CD4-positive, alpha-beta memory T cell (primary cell): ENCODE results near the gene MAPK8IP2. TPM values are rescaled to one million over a fixed set of nuclear protein-coding genes. Genes with fewer than 3 reads are reported as not detected.

ENCODE experiments used
- CTCF ChIA-PET: fragments of 350-600 bp; sonication (Branson Sonifier 250); formaldehyde crosslinking; loops from one replicate; lab custom pipeline; 2021; ENCODE audit warnings: inconsistent platforms; ENCODE audit not compliant: partially characterized antibody; lab: Charles Lee
- POLR2A ChIA-PET: fragments of 350-600 bp; sonication (Branson Sonifier 250); formaldehyde crosslinking; loops from one replicate; lab custom pipeline; 2021; ENCODE audit not compliant: partially characterized antibody; lab: Charles Lee
- DNase-seq, 5 donors: peaks; one replicate each; pipeline versions ENCODE4 v3.0.0 to v3.0.0-alpha.2; 2020 to 2022; ENCODE audit warnings: mixed read lengths in 1 of 5
- H3K27ac ChIP-seq: one replicate; pipeline ENCODE4 v1.7.0; 2013; ENCODE audit warnings: low read depth, low read length
- H3K27me3 ChIP-seq: 2 replicates; pipeline ENCODE4 v1.7.0; 2013; ENCODE audit warnings: mild to moderate bottlenecking, low read length, moderate library complexity; ENCODE audit not compliant: insufficient read depth
- H3K36me3 ChIP-seq: 2 replicates; pipeline ENCODE4 v1.7.0; 2013; ENCODE audit warnings: mild to moderate bottlenecking, low read length, moderate library complexity; ENCODE audit not compliant: insufficient read depth
- H3K4me1 ChIP-seq: 2 replicates; pipeline ENCODE4 v1.7.0; 2013; ENCODE audit warnings: mild to moderate bottlenecking, low read length, moderate library complexity; ENCODE audit not compliant: insufficient read depth
- H3K4me3 ChIP-seq, 2 donors: one replicate each; pipeline ENCODE4 v1.7.0; 2013; ENCODE audit warnings: low read length in 2 of 2, mild to moderate bottlenecking in 1 of 2
- H3K9me3 ChIP-seq, 2 donors: one replicate each; pipeline ENCODE4 v1.7.0; 2013; ENCODE audit warnings: low read length in 2 of 2, control low read depth in 1 of 2; ENCODE audit not compliant: control insufficient read depth in 1 of 2
- H3K27ac Mint-ChIP-seq, 7 donors: one replicate each; pipeline ENCODE4 v1.8.0; 2020 to 2021; ENCODE audit warnings: mixed read lengths in 7 of 7, mild to moderate bottlenecking in 6 of 7, inconsistent platforms in 3 of 7, moderate library complexity in 3 of 7
- H3K27me3 Mint-ChIP-seq, 2 donors: one replicate each; pipeline ENCODE4 v1.8.0; 2020 to 2021; ENCODE audit warnings: mixed read lengths in 2 of 2
- H3K36me3 Mint-ChIP-seq, 2 donors: one replicate each; pipeline ENCODE4 v1.8.0; 2020 to 2021; ENCODE audit warnings: mixed read lengths in 2 of 2, inconsistent platforms in 1 of 2, mild to moderate bottlenecking in 1 of 2
- H3K4me1 Mint-ChIP-seq, 4 donors: one replicate each; pipeline ENCODE4 v1.8.0; 2020 to 2021; ENCODE audit warnings: mixed read lengths in 4 of 4, mild to moderate bottlenecking in 1 of 4
- H3K4me3 Mint-ChIP-seq, 8 donors: one replicate each; pipeline ENCODE4 v1.8.0; 2020 to 2021; ENCODE audit warnings: mixed read lengths in 8 of 8, mild to moderate bottlenecking in 7 of 8, moderate library complexity in 6 of 8, inconsistent platforms in 3 of 8
- H3K9me3 Mint-ChIP-seq, 8 donors: one replicate each; pipeline ENCODE4 v1.8.0; 2020 to 2021; ENCODE audit warnings: mixed read lengths in 8 of 8, mild to moderate bottlenecking in 5 of 8, inconsistent platforms in 3 of 8, moderate library complexity in 1 of 8
- intact Hi-C: fragments of 100-400 bp; cut with micrococcal nuclease; formaldehyde crosslinking; loops from one replicate; pipeline ENCODE4 v1.15.1; 2023
- polyA plus RNA-seq, 2 donors: library from polyadenylated mRNA; unstranded; fragments of 300-500 nt; fragmentation: Illumina TruSeq; gene quantifications; one replicate each; pipeline ENCODE4 v1.2.3, GENCODE V29; 2021
- total RNA-seq, 2 experiments: library from RNA; stranded (reverse); gene quantifications; one replicate each; pipeline ENCODE4 v1.2.3, GENCODE V29; 2021

Gene MAPK8IP2
- total and polyA plus RNA-seq, 4 experiments from 2014 or later: 0.22 to 0.49 TPM; not detected in 2

DNA sequence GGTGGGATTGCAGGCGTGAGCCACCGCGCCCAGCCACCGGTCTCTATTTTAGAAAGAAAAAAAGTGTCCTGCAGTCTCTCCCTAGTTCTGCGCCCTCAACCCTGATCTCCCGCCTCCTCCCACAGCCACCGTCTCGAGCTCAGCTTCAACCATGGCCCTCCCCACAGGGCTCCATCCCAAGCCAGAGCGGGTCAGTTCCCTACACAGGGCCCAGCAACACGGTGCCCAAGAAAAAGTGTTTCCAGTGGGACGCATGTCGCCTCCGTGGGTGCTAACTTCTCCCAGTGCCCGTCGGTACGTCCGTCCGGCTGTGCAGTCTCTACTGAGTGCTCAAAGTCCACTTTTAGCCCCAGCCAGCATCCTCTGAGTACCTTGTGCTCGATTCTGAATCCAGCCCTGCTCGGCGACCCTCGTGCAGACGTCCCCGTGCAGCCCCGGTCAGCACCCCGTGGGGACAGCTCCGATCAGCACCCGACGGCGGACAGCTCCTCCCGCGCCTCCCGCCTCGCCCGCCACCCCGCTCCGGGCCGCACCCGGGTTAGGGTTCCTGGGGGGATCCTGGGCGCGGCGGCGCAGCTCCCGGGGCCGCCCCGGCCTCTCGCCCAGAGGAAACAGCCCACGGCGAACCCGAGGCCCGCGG, 657 bp upstream of the MAPK8IP2 start:
- H3K4me1 Mint-ChIP-seq: peaks cover 8 to 14% (median 11%) of the 10 kb centered on the region in 4 donors
- peaks cover 0 to 7% (median 0%) of the 10 kb centered on the region in 8 donors for H3K9me3 Mint-ChIP-seq
- H3K9me3 ChIP-seq: no peaks in the 10 kb centered on the region
- peaks cover 7% of the 10 kb centered on the region for H3K27me3 ChIP-seq
- peak; percentile 62 to 71 (median 64) for DNase-seq
- intact Hi-C loops: no loop called here
- H3K4me3 ChIP-seq: no peak overlapping the region
- no peaks in the 10 kb centered on the region for H3K36me3 ChIP-seq
- H3K27ac ChIP-seq: no peak overlapping the region
- CTCF ChIA-PET: no interaction called here
- peaks cover 1 to 14% of the 10 kb centered on the region in 2 donors for H3K36me3 Mint-ChIP-seq
- peak overlapping the region; percentile 25 to 82 (median 63) for H3K4me3 Mint-ChIP-seq
- peaks cover 21 to 25% of the 10 kb centered on the region in 2 donors for H3K27me3 Mint-ChIP-seq
- H3K4me1 ChIP-seq: no peaks in the 10 kb centered on the region
- POLR2A ChIA-PET: interaction anchor here (0.7 to 1.4 kb wide), 3 partner anchors 21 to 74 kb away, joined by 3 to 6 read pairs (median 4); partner anchors contain the start of gene SCO2
- H3K27ac Mint-ChIP-seq: peak overlapping the region in 2 of 7 donors; percentile 6 to 46

DNA sequence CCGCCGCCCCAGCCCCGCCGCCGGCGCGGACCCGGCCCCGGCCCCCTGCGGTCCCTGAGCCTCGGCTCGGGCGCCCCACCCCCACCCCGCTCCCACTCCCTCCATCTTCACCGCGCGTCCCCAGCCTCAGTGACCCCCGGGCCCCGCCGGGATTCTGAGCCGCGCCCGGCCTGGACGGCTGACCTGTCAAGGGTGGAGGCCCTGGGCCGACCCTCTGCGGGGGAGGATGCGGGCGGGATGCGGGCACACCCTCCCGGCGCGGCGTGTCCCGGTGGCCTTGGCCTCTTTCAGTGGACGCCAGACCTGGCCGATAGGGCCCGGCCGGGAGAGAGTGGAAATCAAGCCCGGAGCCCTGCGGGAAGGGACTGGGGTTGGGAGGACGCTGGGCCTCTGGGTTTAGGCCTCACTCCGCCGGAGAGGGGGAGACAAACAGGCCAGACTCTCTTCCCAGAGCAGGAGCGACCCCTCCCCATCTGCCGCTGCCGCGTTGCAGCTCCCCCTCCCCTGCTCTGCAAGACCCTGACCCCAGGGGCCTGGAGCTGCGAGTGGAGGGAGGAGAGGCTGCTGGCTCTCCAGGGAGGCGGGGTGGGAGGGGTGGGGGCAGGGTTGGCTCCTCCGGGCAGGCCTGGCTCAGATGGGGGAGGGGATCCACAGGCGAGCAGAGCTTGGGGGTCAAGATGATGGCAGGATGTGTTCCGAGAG, 525 bp downstream of the MAPK8IP2 start:
- DNase-seq: no peak
- Histone ChIP-seq H3K4me3 (no peak overlapping the region), H3K4me1 (no peaks in the 10 kb centered on the region), H3K27me3 (peaks cover 7% of the 10 kb centered on the region), H3K9me3 (no peaks in the 10 kb centered on the region), H3K27ac (no peak overlapping the region), H3K36me3 (no peaks in the 10 kb centered on the region)
- H3K36me3 Mint-ChIP-seq: peaks cover 1 to 14% of the 10 kb centered on the region in 2 donors
- H3K4me1 Mint-ChIP-seq: peaks cover 8 to 14% (median 11%) of the 10 kb centered on the region in 4 donors
- H3K27me3 Mint-ChIP-seq: peaks cover 22 to 27% of the 10 kb centered on the region in 2 donors
- peak overlapping the region in 1 of 7 donors; percentile 17 for H3K27ac Mint-ChIP-seq
- ChIA-PET CTCF (no interaction called here), POLR2A (interaction anchor here (1.3 kb wide), 1 partner anchor 20 kb away, joined by 3 read pairs; no protein-coding TSS in a partner anchor)
- peaks cover 0 to 7% (median 0%) of the 10 kb centered on the region in 8 donors for H3K9me3 Mint-ChIP-seq
- peak overlapping the region in 6 of 8 donors; percentile 71 to 88 (median 80) for H3K4me3 Mint-ChIP-seq
- intact Hi-C loops: no loop called here

DNA sequence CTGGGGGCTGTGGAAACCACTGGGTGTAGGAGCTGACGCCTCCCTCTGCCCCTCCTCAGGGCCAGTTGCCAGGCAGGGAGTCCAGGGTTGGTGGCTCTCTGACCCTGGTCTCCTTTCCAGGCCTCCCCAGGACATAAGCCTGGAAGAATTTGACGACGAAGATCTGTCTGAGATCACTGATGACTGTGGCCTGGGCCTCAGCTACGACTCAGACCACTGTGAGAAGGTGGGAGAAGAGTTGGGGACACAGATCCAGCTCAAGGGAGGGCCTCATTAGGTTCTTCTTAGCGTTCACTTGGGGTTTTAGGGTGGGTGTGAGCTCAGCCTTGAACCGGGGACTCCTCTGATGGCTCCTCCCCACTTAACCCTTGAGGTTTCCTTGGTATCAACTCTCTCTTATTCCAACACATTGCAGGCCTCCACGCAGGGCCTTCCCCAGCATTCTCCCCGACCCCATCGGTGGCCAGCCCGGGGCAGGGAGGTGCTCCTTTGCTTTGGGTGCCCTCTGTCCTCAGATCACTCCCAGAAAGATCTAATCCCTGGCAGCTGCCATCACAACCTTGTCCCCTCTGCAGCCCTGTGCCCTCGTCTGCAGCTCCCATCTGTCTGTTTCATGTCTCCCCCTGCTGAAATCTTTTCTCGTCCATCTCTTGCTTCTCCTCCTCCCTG, 1.2 kb downstream of the MAPK8IP2 start:
- Mint-ChIP-seq H3K4me3 (peak overlapping the region; percentile 71 to 88 (median 79)), H3K36me3 (peaks cover 1 to 8% of the 10 kb centered on the region in 2 donors), H3K27ac (peak overlapping the region in 3 of 7 donors; percentile 17 to 43 (median 22)), H3K4me1 (peaks cover 8 to 14% (median 11%) of the 10 kb centered on the region in 4 donors), H3K9me3 (peaks cover 0 to 7% (median 0%) of the 10 kb centered on the region in 8 donors), H3K27me3 (peaks cover 26 to 29% of the 10 kb centered on the region in 2 donors)
- Histone ChIP-seq H3K36me3 (no peaks in the 10 kb centered on the region), H3K27ac (no peak overlapping the region), H3K4me3 (no peak overlapping the region), H3K9me3 (no peaks in the 10 kb centered on the region), H3K27me3 (peaks cover 7% of the 10 kb centered on the region), H3K4me1 (no peaks in the 10 kb centered on the region)
- ChIA-PET POLR2A (interaction anchor here (1.3 kb wide), 1 partner anchor 20 kb away, joined by 3 read pairs; no protein-coding TSS in a partner anchor), CTCF (no interaction called here)
- intact Hi-C loops: no loop called here
- DNase-seq: no peak

- POLR2A ChIA-PET: interaction anchor here (1.3 kb wide), 1 partner anchor 19 kb away, joined by 3 read pairs; no protein-coding TSS in a partner anchor
- no peaks in the 10 kb centered on the region for H3K4me1 ChIP-seq
- no peak overlapping the region for H3K27ac ChIP-seq
- intact Hi-C loops: no loop called here
- no peaks in the 10 kb centered on the region for H3K9me3 ChIP-seq
- H3K4me1 Mint-ChIP-seq: peaks cover 8 to 14% (median 11%) of the 10 kb centered on the region in 4 donors
- peaks cover 30 to 34% of the 10 kb centered on the region in 2 donors for H3K27me3 Mint-ChIP-seq
- peaks cover 0 to 7% (median 0%) of the 10 kb centered on the region in 8 donors for H3K9me3 Mint-ChIP-seq
- no peaks in the 10 kb centered on the region for H3K36me3 ChIP-seq
- CTCF ChIA-PET: no interaction called here
- no peak for DNase-seq
- peaks cover 7% of the 10 kb centered on the region for H3K27me3 ChIP-seq
- H3K4me3 ChIP-seq: no peak overlapping the region
- H3K4me3 Mint-ChIP-seq: peak overlapping the region; percentile 40 to 88 (median 79)
- peak overlapping the region in 2 of 7 donors; percentile 17 to 44 for H3K27ac Mint-ChIP-seq
- peaks cover 1 to 3% of the 10 kb centered on the region in 2 donors for H3K36me3 Mint-ChIP-seq
Measured at GRCh38 chr22:50602338-50602700, 1.7 kb downstream of the MAPK8IP2 start.

DNA sequence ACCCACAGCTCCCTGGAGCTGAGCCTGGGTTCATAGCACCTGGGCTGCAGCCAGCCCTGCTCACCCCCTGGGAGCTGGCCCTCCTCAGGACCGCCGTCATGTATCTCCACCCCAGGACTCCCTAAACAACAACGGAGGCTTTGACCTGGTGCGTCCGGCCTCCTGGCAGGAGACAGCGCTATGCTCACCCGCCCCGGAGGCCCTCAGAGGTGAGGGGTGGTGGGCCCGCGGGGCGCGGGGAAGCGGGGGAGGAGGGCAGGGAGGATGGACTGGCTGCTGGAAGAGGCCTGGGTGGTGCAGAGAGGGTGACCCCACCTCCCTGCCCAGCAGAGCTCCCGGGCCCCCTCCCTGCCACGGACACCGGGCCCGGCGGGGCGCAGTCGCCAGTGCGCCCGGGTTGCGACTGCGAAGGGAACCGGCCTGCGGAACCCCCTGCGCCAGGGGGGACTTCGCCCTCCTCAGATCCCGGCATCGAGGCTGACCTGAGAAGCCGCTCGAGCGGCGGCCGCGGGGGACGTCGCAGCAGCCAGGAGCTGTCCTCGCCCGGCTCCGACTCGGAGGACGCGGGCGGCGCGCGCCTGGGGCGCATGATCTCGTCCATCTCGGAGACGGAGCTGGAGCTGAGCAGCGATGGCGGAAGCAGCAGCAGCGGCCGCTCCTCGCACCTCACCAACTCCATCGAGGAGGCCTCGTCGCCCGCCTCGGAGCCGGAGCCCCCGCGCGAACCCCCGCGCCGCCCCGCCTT, 3.1 kb downstream of the MAPK8IP2 start:
- Mint-ChIP-seq H3K4me1 (peaks cover 8 to 14% (median 11%) of the 10 kb centered on the region in 4 donors), H3K27me3 (peaks cover 35 to 37% of the 10 kb centered on the region in 2 donors), H3K4me3 (peak overlapping the region in 1 of 8 donors; percentile 9), H3K36me3 (peaks cover 0 to 1% of the 10 kb centered on the region in 2 donors), H3K27ac (no peak overlapping the region), H3K9me3 (peaks cover 0 to 7% (median 0%) of the 10 kb centered on the region in 8 donors)
- Histone ChIP-seq H3K9me3 (no peaks in the 10 kb centered on the region), H3K27ac (no peak overlapping the region), H3K27me3 (peaks cover 7% of the 10 kb centered on the region), H3K4me1 (no peaks in the 10 kb centered on the region), H3K36me3 (no peaks in the 10 kb centered on the region), H3K4me3 (no peak overlapping the region)
- DNase-seq: no peak
- intact Hi-C loops: no loop called here
- CTCF ChIA-PET: no interaction called here
- POLR2A ChIA-PET: no interaction called here

DNA sequence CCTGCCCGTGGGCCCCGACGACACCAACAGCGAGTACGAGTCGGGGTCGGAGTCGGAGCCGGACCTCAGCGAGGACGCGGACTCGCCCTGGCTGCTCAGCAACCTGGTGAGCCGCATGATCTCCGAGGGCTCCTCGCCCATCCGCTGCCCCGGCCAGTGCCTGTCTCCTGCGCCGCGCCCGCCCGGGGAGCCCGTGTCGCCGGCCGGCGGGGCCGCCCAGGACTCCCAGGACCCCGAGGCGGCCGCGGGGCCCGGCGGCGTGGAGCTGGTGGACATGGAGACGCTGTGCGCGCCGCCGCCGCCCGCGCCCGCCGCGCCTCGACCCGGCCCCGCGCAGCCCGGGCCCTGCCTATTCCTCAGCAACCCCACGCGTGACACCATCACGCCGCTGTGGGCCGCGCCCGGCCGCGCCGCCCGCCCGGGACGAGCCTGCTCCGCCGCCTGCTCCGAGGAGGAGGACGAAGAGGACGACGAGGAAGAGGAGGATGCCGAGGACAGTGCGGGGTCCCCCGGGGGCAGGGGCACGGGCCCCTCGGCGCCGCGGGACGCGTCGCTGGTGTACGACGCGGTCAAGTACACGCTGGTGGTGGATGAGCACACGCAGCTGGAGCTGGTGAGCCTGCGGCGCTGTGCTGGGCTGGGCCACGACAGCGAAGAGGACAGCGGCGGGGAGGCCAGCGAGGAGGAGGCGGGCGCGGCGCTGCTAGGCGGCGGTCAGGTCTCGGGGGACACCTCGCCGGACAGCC, 3.8 kb downstream of the MAPK8IP2 start:
- Mint-ChIP-seq H3K4me3 (no peak overlapping the region), H3K27me3 (peaks cover 33 to 42% of the 10 kb centered on the region in 2 donors), H3K27ac (no peak overlapping the region), H3K9me3 (peaks cover 0 to 7% (median 0%) of the 10 kb centered on the region in 8 donors), H3K36me3 (peaks cover 0 to 1% of the 10 kb centered on the region in 2 donors), H3K4me1 (peaks cover 8 to 14% (median 11%) of the 10 kb centered on the region in 4 donors)
- intact Hi-C loops: no loop called here
- no peaks in the 10 kb centered on the region for H3K36me3 ChIP-seq
- no peak overlapping the region for H3K27ac ChIP-seq
- POLR2A ChIA-PET: no interaction called here
- H3K27me3 ChIP-seq: peaks cover 7% of the 10 kb centered on the region
- CTCF ChIA-PET: no interaction called here
- DNase-seq: no peak
- H3K9me3 ChIP-seq: no peaks in the 10 kb centered on the region
- no peak overlapping the region for H3K4me3 ChIP-seq
- no peaks in the 10 kb centered on the region for H3K4me1 ChIP-seq
